HepG2 (cell line): ENCODE data around the gene LSM14B. TPM values are rescaled to one million over a fixed set of nuclear protein-coding genes. Genes with fewer than 3 reads are reported as not detected.
A peak's percentile ranks its signal among the peaks of the same experiment; 100 is the strongest.

Experiments
- ARHGAP35 ChIP-seq: sonication (generic); formaldehyde crosslinking; IDR thresholded peaks from 2 replicates; pipeline ENCODE4 v1.9.0; 2022; ENCODE audit warnings: mild to moderate bottlenecking, inconsistent platforms, moderate library complexity, missing genetic modification reagents, borderline replicate concordance
- EP300 ChIP-seq, 3 experiments: sonication (generic) in 1 of 3; formaldehyde crosslinking in 1 of 3; IDR thresholded peaks; 2 replicates each; pipeline versions ENCODE4 v1.5.1 to v1.6.1; 2011 to 2020; ENCODE audit warnings: low read depth in 2 of 3, low read length in 2 of 3, borderline replicate concordance in 1 of 3, improper control_type of control experiment in 1 of 3, mild to moderate bottlenecking in 1 of 3, missing genetic modification reagents in 1 of 3, moderate library complexity in 1 of 3
- HHEX ChIP-seq: IDR thresholded peaks from 2 replicates; pipeline ENCODE4 v1.6.1; 2016; ENCODE audit warnings: control low read depth
- NFE2L1 ChIP-seq: sonication (generic); formaldehyde crosslinking; IDR thresholded peaks from 2 replicates; pipeline ENCODE4 v1.4.0; 2020; ENCODE audit warnings: missing genetic modification reagents, mild to moderate bottlenecking, borderline replicate concordance
- RFXAP ChIP-seq: sonication (generic); formaldehyde crosslinking; IDR thresholded peaks from 2 replicates; pipeline ENCODE4 v1.4.0; 2020; ENCODE audit warnings: missing genetic modification reagents, borderline replicate concordance
- SIN3A ChIP-seq: IDR thresholded peaks from 2 replicates; pipeline ENCODE4 v1.6.1; 2011; ENCODE audit warnings: low read depth, mild to moderate bottlenecking, control low read depth, low read length, borderline replicate concordance
- SOX5 ChIP-seq: IDR thresholded peaks from 2 replicates; pipeline ENCODE4 v1.6.1; 2016; ENCODE audit warnings: borderline replicate concordance
- TEAD3 ChIP-seq: optimal IDR thresholded peaks from 2 replicates; pipeline ENCODE3; 2016; ENCODE audit warnings: borderline replicate concordance
- ZBTB3 ChIP-seq: sonication (generic); formaldehyde crosslinking; IDR thresholded peaks from 2 replicates; pipeline ENCODE4 v1.4.0; 2020; ENCODE audit warnings: low read depth, mild to moderate bottlenecking, moderate library complexity, missing genetic modification reagents, borderline replicate concordance
- ZFP37 ChIP-seq: sonication (generic); formaldehyde crosslinking; IDR thresholded peaks from 2 replicates; pipeline ENCODE4 v1.4.0; 2020; ENCODE audit warnings: missing genetic modification reagents, borderline replicate concordance
- ZNF253 ChIP-seq: sonication (generic); formaldehyde crosslinking; IDR thresholded peaks from 2 replicates; pipeline ENCODE4 v1.8.0; 2022; ENCODE audit warnings: mild to moderate bottlenecking, missing genetic modification reagents, borderline replicate concordance
- ZNF775 ChIP-seq: sonication (generic); formaldehyde crosslinking; IDR thresholded peaks from 2 replicates; pipeline ENCODE4 v1.4.0; 2020; ENCODE audit warnings: missing genetic modification reagents, mild to moderate bottlenecking, moderate library complexity, borderline replicate concordance
- ZSCAN29 ChIP-seq: sonication (generic); formaldehyde crosslinking; conservative IDR thresholded peaks from 2 replicates; pipeline ENCODE4 v1.4.0; 2020; ENCODE audit warnings: mild to moderate bottlenecking, missing genetic modification reagents
- polyA plus RNA-seq, 8 experiments: library from polyadenylated mRNA; depleted of rRNA in 3 of 8; stranded (reverse) in 7 of 8; unstranded in 1 of 8; fragments of >200 nt; fragmentation: Illumina TruSeq in 4 of 8; extraction: Trizol in 4 of 8; gene quantifications; 2 replicates each; pipeline versions ENCODE4 v1.2.1 to v1.2.3, GENCODE V29; 2011 to 2016; ENCODE audit warnings: low read depth in 4 of 8, missing spikeins in 1 of 8, mixed read lengths in 1 of 8; ENCODE audit not compliant: insufficient read depth in 1 of 8
- total RNA-seq, 5 experiments: library from RNA; depleted of rRNA; stranded (reverse); fragments of >200 nt; fragmentation: Illumina TruSeq; extraction: Trizol; gene quantifications; 2 replicates each; pipeline ENCODE4 v1.2.3, GENCODE V29; 2016; ENCODE audit warnings: low read depth in 1 of 5
- TF ChIP-seq, protein P1 (sequence below): sonication (generic); formaldehyde crosslinking; conservative IDR thresholded peaks from 2 replicates; pipeline ENCODE4 v1.4.0; 2020; ENCODE audit warnings: mild to moderate bottlenecking, missing genetic modification reagents, moderate library complexity
- TF ChIP-seq, protein P2 (sequence below): sonication (generic); formaldehyde crosslinking; IDR thresholded peaks from 2 replicates; pipeline ENCODE4 v1.4.0; 2020; ENCODE audit warnings: missing genetic modification reagents
- TF ChIP-seq, protein P3 (sequence below): sonication (generic); formaldehyde crosslinking; IDR thresholded peaks from 2 replicates; pipeline ENCODE4 v1.8.1; 2022; ENCODE audit warnings: low read depth, mild to moderate bottlenecking, missing genetic modification reagents
- TF ChIP-seq, protein P4 (sequence below): sonication (generic); formaldehyde crosslinking; IDR thresholded peaks from 2 replicates; pipeline ENCODE4 v1.5.1; 2020; ENCODE audit warnings: missing genetic modification reagents, mild to moderate bottlenecking, borderline replicate concordance

LSM14B gene
- total and polyA plus RNA-seq, 2 of the 13 experiments (the other 11 are each of a cell fraction or from before 2014, with no cell fraction given) = 43.3 to 79.2 TPM

DNA sequence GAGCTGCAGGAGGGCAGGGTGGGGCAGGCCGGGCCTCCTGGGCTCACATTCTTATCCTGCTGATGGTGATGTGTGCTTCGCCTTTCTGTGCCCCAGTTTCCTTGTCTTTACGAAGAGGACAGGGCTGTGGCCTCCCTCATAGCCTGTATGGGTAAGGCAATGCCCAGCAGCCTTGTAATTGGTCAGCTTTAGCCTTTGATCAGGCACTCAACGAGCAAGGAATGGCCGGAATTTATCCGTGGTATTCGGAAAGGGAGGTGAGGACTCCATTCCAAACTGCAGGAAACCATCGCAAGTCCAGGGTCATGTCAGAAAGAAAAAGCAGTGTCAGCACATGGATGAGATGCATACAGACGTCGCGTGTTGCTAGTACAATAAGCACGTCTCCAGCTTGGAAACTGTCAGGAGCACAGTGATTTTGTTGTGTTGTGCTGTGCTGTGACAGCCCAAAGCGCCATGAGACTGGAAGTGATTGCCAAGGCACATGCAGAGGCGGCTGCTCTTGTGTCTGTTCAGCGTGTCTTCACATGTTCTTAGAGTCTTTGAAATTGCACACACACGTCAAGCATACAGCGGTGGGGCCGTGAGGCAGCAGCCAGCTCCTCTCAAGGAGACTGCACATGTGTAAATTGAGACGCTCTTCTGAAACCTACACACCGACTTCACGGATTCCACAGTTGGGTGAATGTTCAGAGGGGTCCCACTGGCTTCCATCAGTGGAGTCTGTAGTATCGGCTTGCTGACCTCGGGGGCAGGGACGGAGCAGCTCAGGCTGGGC lies 27.4 kb downstream of the LSM14B start (continued):
- TF ChIP-seq, protein P1, sequence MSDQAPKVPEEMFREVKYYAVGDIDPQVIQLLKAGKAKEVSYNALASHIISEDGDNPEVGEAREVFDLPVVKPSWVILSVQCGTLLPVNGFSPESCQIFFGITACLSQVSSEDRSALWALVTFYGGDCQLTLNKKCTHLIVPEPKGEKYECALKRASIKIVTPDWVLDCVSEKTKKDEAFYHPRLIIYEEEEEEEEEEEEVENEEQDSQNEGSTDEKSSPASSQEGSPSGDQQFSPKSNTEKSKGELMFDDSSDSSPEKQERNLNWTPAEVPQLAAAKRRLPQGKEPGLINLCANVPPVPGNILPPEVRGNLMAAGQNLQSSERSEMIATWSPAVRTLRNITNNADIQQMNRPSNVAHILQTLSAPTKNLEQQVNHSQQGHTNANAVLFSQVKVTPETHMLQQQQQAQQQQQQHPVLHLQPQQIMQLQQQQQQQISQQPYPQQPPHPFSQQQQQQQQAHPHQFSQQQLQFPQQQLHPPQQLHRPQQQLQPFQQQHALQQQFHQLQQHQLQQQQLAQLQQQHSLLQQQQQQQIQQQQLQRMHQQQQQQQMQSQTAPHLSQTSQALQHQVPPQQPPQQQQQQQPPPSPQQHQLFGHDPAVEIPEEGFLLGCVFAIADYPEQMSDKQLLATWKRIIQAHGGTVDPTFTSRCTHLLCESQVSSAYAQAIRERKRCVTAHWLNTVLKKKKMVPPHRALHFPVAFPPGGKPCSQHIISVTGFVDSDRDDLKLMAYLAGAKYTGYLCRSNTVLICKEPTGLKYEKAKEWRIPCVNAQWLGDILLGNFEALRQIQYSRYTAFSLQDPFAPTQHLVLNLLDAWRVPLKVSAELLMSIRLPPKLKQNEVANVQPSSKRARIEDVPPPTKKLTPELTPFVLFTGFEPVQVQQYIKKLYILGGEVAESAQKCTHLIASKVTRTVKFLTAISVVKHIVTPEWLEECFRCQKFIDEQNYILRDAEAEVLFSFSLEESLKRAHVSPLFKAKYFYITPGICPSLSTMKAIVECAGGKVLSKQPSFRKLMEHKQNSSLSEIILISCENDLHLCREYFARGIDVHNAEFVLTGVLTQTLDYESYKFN = peak; percentile 63
- TF ChIP-seq, protein P2, sequence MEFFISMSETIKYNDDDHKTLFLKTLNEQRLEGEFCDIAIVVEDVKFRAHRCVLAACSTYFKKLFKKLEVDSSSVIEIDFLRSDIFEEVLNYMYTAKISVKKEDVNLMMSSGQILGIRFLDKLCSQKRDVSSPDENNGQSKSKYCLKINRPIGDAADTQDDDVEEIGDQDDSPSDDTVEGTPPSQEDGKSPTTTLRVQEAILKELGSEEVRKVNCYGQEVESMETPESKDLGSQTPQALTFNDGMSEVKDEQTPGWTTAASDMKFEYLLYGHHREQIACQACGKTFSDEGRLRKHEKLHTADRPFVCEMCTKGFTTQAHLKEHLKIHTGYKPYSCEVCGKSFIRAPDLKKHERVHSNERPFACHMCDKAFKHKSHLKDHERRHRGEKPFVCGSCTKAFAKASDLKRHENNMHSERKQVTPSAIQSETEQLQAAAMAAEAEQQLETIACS = no peak
- TF ChIP-seq ZNF253 (no peak), RFXAP (CRISPR knock-in tag) (0 out of 2 replicates have a peak, but pooled peaks have one; percentile 23), EP300 (IDR thresholded peaks at IDR 0.05; ENCODE audit: low read depth in 2 of 2, low read length in 2 of 2) (peak in 1 of 2 experiments; percentile 36; a peak in 1 of 4 replicates), EP300 (CRISPR knock-in tag; IDR thresholded peaks at IDR 0.05; ENCODE audit: borderline replicate concordance) (no peak), SIN3A (0 out of 2 replicates have a peak, but pooled peaks have one; percentile 13), ZBTB3 (CRISPR knock-in tag) (no peak), ZFP37 (CRISPR knock-in tag) (no peak), SOX5 (CRISPR knock-in tag) (no peak), HHEX (0 out of 2 replicates have a peak, but pooled peaks have one; percentile 19), TEAD3 (CRISPR knock-in tag) (peak; percentile 97), ARHGAP35 (CRISPR knock-in tag) (no peak), ZNF775 (no peak), NFE2L1 (CRISPR knock-in tag) (no peak), ZSCAN29 (CRISPR knock-in tag) (no peak)
- TF ChIP-seq, protein P3, sequence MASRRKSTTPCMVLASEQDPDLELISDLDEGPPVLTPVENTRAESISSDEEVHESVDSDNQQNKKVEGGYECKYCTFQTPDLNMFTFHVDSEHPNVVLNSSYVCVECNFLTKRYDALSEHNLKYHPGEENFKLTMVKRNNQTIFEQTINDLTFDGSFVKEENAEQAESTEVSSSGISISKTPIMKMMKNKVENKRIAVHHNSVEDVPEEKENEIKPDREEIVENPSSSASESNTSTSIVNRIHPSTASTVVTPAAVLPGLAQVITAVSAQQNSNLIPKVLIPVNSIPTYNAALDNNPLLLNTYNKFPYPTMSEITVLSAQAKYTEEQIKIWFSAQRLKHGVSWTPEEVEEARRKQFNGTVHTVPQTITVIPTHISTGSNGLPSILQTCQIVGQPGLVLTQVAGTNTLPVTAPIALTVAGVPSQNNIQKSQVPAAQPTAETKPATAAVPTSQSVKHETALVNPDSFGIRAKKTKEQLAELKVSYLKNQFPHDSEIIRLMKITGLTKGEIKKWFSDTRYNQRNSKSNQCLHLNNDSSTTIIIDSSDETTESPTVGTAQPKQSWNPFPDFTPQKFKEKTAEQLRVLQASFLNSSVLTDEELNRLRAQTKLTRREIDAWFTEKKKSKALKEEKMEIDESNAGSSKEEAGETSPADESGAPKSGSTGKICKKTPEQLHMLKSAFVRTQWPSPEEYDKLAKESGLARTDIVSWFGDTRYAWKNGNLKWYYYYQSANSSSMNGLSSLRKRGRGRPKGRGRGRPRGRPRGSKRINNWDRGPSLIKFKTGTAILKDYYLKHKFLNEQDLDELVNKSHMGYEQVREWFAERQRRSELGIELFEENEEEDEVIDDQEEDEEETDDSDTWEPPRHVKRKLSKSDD (CRISPR knock-in tag) = no peak
- TF ChIP-seq, protein P4, sequence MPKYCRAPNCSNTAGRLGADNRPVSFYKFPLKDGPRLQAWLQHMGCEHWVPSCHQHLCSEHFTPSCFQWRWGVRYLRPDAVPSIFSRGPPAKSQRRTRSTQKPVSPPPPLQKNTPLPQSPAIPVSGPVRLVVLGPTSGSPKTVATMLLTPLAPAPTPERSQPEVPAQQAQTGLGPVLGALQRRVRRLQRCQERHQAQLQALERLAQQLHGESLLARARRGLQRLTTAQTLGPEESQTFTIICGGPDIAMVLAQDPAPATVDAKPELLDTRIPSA (CRISPR knock-in tag) = no peak
